HepG2 (cell line): ENCODE results near the gene OR13A1. TPM values are rescaled to one million over a fixed set of nuclear protein-coding genes. Genes with fewer than 3 reads are reported as not detected.

Experiments
- ATAC-seq: fragments of 200-7000 bp; cut with Tn5 transposase; 3 replicates; pipeline ENCODE4 v1.9.1; 2020; ENCODE audit warnings: mild to moderate bottlenecking, moderate library complexity
- BruUV-seq: library from RNA; stranded (reverse); fragments of 400-500 nt; replicated peaks from 2 replicates; lab custom pipeline; 2021; lab: Mats Ljungman, UMichigan
- CTCF ChIA-PET: fragments of 300-600 bp; formaldehyde crosslinking; extraction: SDS; loops from one replicate; lab custom pipeline; 2021; ENCODE audit warnings: low total read pairs, inconsistent platforms, low intra/inter-chr PET ratio; lab: Yijun Ruan, JAX
- POLR2A ChIA-PET: fragments of 350-600 bp; sonication (Branson Sonifier 250); formaldehyde crosslinking; loops from one replicate; lab custom pipeline; 2020; ENCODE audit warnings: antibody characterized with exemption, inconsistent platforms; lab: Yijun Ruan, JAX
- DNase-seq: peaks from one replicate; pipeline ENCODE4 v3.0.0-alpha.2; 2015; ENCODE audit warnings: low spot score
- FAIRE-seq: peaks from 3 replicates; lab custom pipeline; 2011; peaks lifted over from hg19 to GRCh38; lab: Jason Lieb, UNC
- H2AFZ ChIP-seq: one replicate; pipeline ENCODE4 v1.6.1; 2011; ENCODE audit warnings: low read length, inconsistent platforms
- H3K27ac ChIP-seq: fragments of 300-600 bp; 3 replicates; pipeline ENCODE4 v1.8.0; 2011; ENCODE audit warnings: mixed run types, mild to moderate bottlenecking, mixed read lengths, low read length, inconsistent platforms; ENCODE audit not compliant: insufficient read depth; ENCODE audit errors: extremely low read length
- H3K27me3 ChIP-seq, 2 experiments: fragments of 200-600 bp in 1 of 2; 2 replicates in 1 of 2; 3 replicates in 1 of 2; pipeline versions ENCODE4 v1.6.0 to v1.8.0; 2011; ENCODE audit warnings: low read length in 2 of 2, mild to moderate bottlenecking in 2 of 2, moderate library complexity in 2 of 2, inconsistent platforms in 1 of 2; ENCODE audit not compliant: insufficient read depth in 2 of 2, control insufficient read depth in 1 of 2
- H3K36me3 ChIP-seq, 2 experiments: fragments of 200-600 bp in 1 of 2; replicated peaks in 1 of 2; 2 replicates in 1 of 2; 3 replicates in 1 of 2; pipeline versions ENCODE4 v1.5.1 to v1.8.0; 2011; ENCODE audit warnings: low read length in 2 of 2, inconsistent platforms in 1 of 2; ENCODE audit not compliant: insufficient read depth in 2 of 2, control insufficient read depth in 1 of 2
- H3K4me1 ChIP-seq: 2 replicates; pipeline ENCODE4 v1.5.1; 2012; ENCODE audit warnings: low read length, inconsistent platforms; ENCODE audit not compliant: insufficient read depth
- H3K4me2 ChIP-seq: 2 replicates; pipeline ENCODE4 v1.6.0; 2011; ENCODE audit warnings: low read depth, low read length, inconsistent platforms
- H3K4me3 ChIP-seq, 3 experiments: fragments of 200-600 bp in 1 of 3; sonication (generic), shearing (Covaris generic) in 1 of 3; replicated peaks in 1 of 3; 2 replicates each; pipeline ENCODE4 v1.5.1; 2011 to 2016; ENCODE audit warnings: low read length in 3 of 3, inconsistent platforms in 2 of 3, low read depth in 2 of 3, mild to moderate bottlenecking in 2 of 3, control low read depth in 1 of 3, mixed read lengths in 1 of 3; ENCODE audit not compliant: insufficient read depth in 1 of 3
- H3K79me2 ChIP-seq: one replicate; pipeline ENCODE4 v1.6.1; 2011; ENCODE audit warnings: low read length, inconsistent platforms; ENCODE audit not compliant: insufficient read depth
- H3K9ac ChIP-seq: 2 replicates; pipeline ENCODE4 v1.6.0; 2011; ENCODE audit warnings: mild to moderate bottlenecking, low read depth, low read length, inconsistent platforms; ENCODE audit not compliant: insufficient read depth
- H3K9me3 ChIP-seq: 2 replicates; pipeline ENCODE4 v1.5.1; 2012; ENCODE audit warnings: mild to moderate bottlenecking, low read length
- H4K20me1 ChIP-seq: 2 replicates; pipeline ENCODE4 v1.6.0; 2011; ENCODE audit warnings: inconsistent platforms, mild to moderate bottlenecking, low read length, moderate library complexity; ENCODE audit not compliant: insufficient read depth
- AKAP8 ChIP-seq: sonication (generic); formaldehyde crosslinking; IDR thresholded peaks from 2 replicates; pipeline ENCODE4 v1.5.1; 2020; ENCODE audit warnings: mild to moderate bottlenecking, missing genetic modification reagents
- ARNT2 ChIP-seq: sonication (generic); formaldehyde crosslinking; IDR thresholded peaks from 2 replicates; pipeline ENCODE4 v1.8.0; 2022; ENCODE audit warnings: mild to moderate bottlenecking, low read depth, missing genetic modification reagents, moderate library complexity
- ATF2 ChIP-seq: sonication (generic); formaldehyde crosslinking; IDR thresholded peaks from 2 replicates; pipeline ENCODE4 v1.4.0; 2020; ENCODE audit warnings: missing genetic modification reagents
- GATAD1 ChIP-seq: IDR thresholded peaks from 2 replicates; pipeline ENCODE4 v1.6.1; 2016; ENCODE audit warnings: missing genetic modification reagents, missing compliant biosample characterization
- JUNB ChIP-seq: sonication (generic); formaldehyde crosslinking; IDR thresholded peaks from 2 replicates; pipeline ENCODE4 v1.8.0; 2022; ENCODE audit warnings: missing genetic modification reagents, mild to moderate bottlenecking, borderline replicate concordance
- MATR3 ChIP-seq: sonication (generic); formaldehyde crosslinking; IDR thresholded peaks from 2 replicates; pipeline ENCODE4 v1.4.0; 2020; ENCODE audit warnings: missing genetic modification reagents
- MLXIP ChIP-seq: sonication (generic); formaldehyde crosslinking; IDR thresholded peaks from 2 replicates; pipeline ENCODE4 v1.9.0; 2021; ENCODE audit warnings: missing genetic modification reagents, borderline replicate concordance
- MXD4 ChIP-seq: IDR thresholded peaks from 2 replicates; pipeline ENCODE4 v1.6.1; 2016; ENCODE audit warnings: mild to moderate bottlenecking, missing biosample characterization, missing genetic modification reagents
- MYPOP ChIP-seq: sonication (generic); formaldehyde crosslinking; IDR thresholded peaks from 2 replicates; pipeline ENCODE4 v1.8.1; 2023; ENCODE audit warnings: mild to moderate bottlenecking, moderate library complexity, missing genetic modification reagents
- NFE2L2 ChIP-seq: fragments of 150-350 bp; IDR thresholded peaks from 2 replicates; pipeline ENCODE4 v1.6.1; 2014; ENCODE audit warnings: low read length
- NR2C2 ChIP-seq: sonication (generic); formaldehyde crosslinking; IDR thresholded peaks from 2 replicates; pipeline ENCODE4 v1.4.0; 2020; ENCODE audit warnings: missing genetic modification reagents, mild to moderate bottlenecking, moderate library complexity, borderline replicate concordance
- SNAPC2 ChIP-seq: sonication (generic); formaldehyde crosslinking; IDR thresholded peaks from 2 replicates; pipeline ENCODE4 v1.8.1; 2022; ENCODE audit warnings: mild to moderate bottlenecking, missing genetic modification reagents
- TFAP4 ChIP-seq: sonication (generic); IDR thresholded peaks from 2 replicates; pipeline ENCODE4 v1.6.1; 2016; ENCODE audit warnings: low read depth, borderline replicate concordance
- ZNF180 ChIP-seq: sonication (generic); formaldehyde crosslinking; IDR thresholded peaks from 2 replicates; pipeline ENCODE4 v1.4.0; 2020; ENCODE audit warnings: low read depth, missing genetic modification reagents, borderline replicate concordance
- ZNF251 ChIP-seq: sonication (generic); formaldehyde crosslinking; IDR thresholded peaks from 2 replicates; pipeline ENCODE4 v1.9.0; 2021; ENCODE audit warnings: mild to moderate bottlenecking, missing genetic modification reagents
- ZNF674 ChIP-seq: sonication (generic); formaldehyde crosslinking; IDR thresholded peaks from 2 replicates; pipeline ENCODE4 v1.5.0; 2020; ENCODE audit warnings: low read depth, mild to moderate bottlenecking, missing genetic modification reagents
- WGBS: methylation state at CpG from one replicate; pipeline ENCODE4 v1.1.6; 2017; ENCODE audit warnings: low lambda C conversion rate; 5-methylcytosine and 5-hydroxymethylcytosine counted together
- in situ Hi-C: cut with HindIII; loops from 2 replicates; pipeline ENCODE4 v1.10.0; 2017; ENCODE audit warnings: low pct_unique_long_range_greater_than_20kb; ENCODE audit not compliant: extremely low pct_ligation_motif_present
- intact Hi-C: fragments of 100-400 bp; cut with micrococcal nuclease; formaldehyde crosslinking; loops from one replicate; pipeline ENCODE4 v1.10.0; 2022; ENCODE audit not compliant: unreplicated experiment
- polyA plus RNA-seq, 8 experiments: library from polyadenylated mRNA; depleted of rRNA in 3 of 8; stranded (reverse) in 7 of 8; unstranded in 1 of 8; fragments of >200 nt; fragmentation: Illumina TruSeq in 4 of 8; extraction: Trizol in 4 of 8; gene quantifications; 2 replicates each; pipeline versions ENCODE4 v1.2.1 to v1.2.3, GENCODE V29; 2011 to 2016; ENCODE audit warnings: low read depth in 4 of 8, missing spikeins in 1 of 8, mixed read lengths in 1 of 8; ENCODE audit not compliant: insufficient read depth in 1 of 8
- total RNA-seq, 5 experiments: library from RNA; depleted of rRNA; stranded (reverse); fragments of >200 nt; fragmentation: Illumina TruSeq; extraction: Trizol; gene quantifications; 2 replicates each; pipeline ENCODE4 v1.2.3, GENCODE V29; 2016; ENCODE audit warnings: low read depth in 1 of 5
- TF ChIP-seq, protein P1 (sequence below): sonication (generic); formaldehyde crosslinking; IDR thresholded peaks from 2 replicates; pipeline ENCODE4 v1.4.0; 2020; ENCODE audit warnings: missing genetic modification reagents

The OR13A1 gene
- total and polyA plus RNA-seq, 2 of the 13 experiments (the other 11 are each of a cell fraction or from before 2014, with no cell fraction given) = not detected

- TF ChIP-seq NFE2L2 (no peak), NR2C2 (no peak), SNAPC2 (CRISPR knock-in tag) (no peak), ARNT2 (CRISPR knock-in tag) (no peak)
Observed at GRCh38 chr10:45256246-45256645, 59.2 kb downstream of the OR13A1 start (continued).

DNA sequence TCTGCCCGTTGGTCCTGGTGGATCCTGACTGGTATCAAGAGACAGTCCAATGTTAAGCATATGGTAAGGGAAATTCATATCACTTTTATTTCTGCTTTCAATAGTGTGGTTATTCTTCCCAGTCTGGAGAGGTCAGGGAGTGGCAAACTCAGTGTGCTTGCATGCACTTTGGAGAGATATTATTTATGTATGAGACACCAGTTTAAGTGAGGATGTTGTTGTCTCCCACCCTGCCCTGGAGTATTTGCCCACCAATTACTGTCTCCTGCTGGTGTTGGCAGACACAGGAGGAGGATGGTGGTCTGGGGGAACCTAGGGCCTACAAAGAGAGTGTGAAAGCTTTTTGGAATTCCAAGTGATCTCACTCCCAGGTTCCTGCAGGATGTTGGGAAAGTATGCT lies 59.7 kb downstream of the OR13A1 start:
- H4K20me1 ChIP-seq = no peaks in the 10 kb centered on the region
- DNase-seq (no peak), FAIRE-seq (no peak), ATAC-seq (no peak)
- no peaks in the 10 kb centered on the region for H3K36me3 ChIP-seq
- ChIA-PET POLR2A (no interaction called here), CTCF (no interaction called here)
- 0 out of 5 replicates have a peak, but pooled peaks cover 0 to 6% of the 10 kb centered on the region in 2 experiments for H3K27me3 ChIP-seq
- WGBS = 0% methylated on average over 1 of the region's 1 CpG
- H2AFZ ChIP-seq = no peak overlapping the region
- no peak overlapping the region for H3K4me3 ChIP-seq
- no peaks in the 10 kb centered on the region for H3K79me2 ChIP-seq
- H3K4me2 ChIP-seq = no peak overlapping the region
- intact Hi-C loops (loop anchor here (10.0 kb wide), 1 partner anchor 179 kb away; no protein-coding TSS in a partner anchor), in situ Hi-C loops (no loop called here)
- BruUV-seq = no TSS peak
- H3K27ac ChIP-seq = no peak overlapping the region
- H3K9me3 ChIP-seq = no peaks in the 10 kb centered on the region
- no peaks in the 10 kb centered on the region for H3K4me1 ChIP-seq
- H3K9ac ChIP-seq = no peak overlapping the region
- TF ChIP-seq AKAP8 = no peak
- no peak for TF ChIP-seq ZNF251 (CRISPR knock-in tag)
- no peak for TF ChIP-seq ZNF674 (CRISPR knock-in tag)
- no peak for TF ChIP-seq MYPOP (CRISPR knock-in tag)
- TF ChIP-seq MXD4 (CRISPR knock-in tag) = no peak
- TF ChIP-seq TFAP4 = no peak
- no peak for TF ChIP-seq JUNB (CRISPR knock-in tag)
- TF ChIP-seq ATF2 (CRISPR knock-in tag) = no peak
- TF ChIP-seq GATAD1 = no peak
- no peak for TF ChIP-seq MATR3 (CRISPR knock-in tag)
- TF ChIP-seq MLXIP (CRISPR knock-in tag) = no peak
- TF ChIP-seq ZNF180 (CRISPR knock-in tag) = no peak
- TF ChIP-seq, protein P1, sequence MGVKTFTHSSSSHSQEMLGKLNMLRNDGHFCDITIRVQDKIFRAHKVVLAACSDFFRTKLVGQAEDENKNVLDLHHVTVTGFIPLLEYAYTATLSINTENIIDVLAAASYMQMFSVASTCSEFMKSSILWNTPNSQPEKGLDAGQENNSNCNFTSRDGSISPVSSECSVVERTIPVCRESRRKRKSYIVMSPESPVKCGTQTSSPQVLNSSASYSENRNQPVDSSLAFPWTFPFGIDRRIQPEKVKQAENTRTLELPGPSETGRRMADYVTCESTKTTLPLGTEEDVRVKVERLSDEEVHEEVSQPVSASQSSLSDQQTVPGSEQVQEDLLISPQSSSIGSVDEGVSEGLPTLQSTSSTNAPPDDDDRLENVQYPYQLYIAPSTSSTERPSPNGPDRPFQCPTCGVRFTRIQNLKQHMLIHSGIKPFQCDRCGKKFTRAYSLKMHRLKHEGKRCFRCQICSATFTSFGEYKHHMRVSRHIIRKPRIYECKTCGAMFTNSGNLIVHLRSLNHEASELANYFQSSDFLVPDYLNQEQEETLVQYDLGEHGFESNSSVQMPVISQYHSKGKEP (CRISPR knock-in tag) = no peak
